KBM-7 (cell line): Measurements from ENCODE around the gene CMIP.

Experiments used
- DNase-seq: peaks from one replicate; pipeline ENCODE4 v3.0.0-alpha.2; 2015
- in situ Hi-C: fragments of 300-500 bp; cut with MboI; formaldehyde crosslinking; loops from 2 replicates; pipeline ENCODE4 v1.14.3; 2020; ENCODE audit warnings: low sequenced_read_pairs, low pct_unique_long_range_greater_than_20kb, mixed read lengths

CMIP gene

GRCh38 chr16:81706327-81707295 lies 262.0 kb downstream of the CMIP start:
- DNase-seq: no peak
- in situ Hi-C loops: loop anchor here (25.0 kb wide), 1 partner anchor 319 kb away; no protein-coding TSS in a partner anchor

GRCh38 chr16:81707411-81708265 lies 263.0 kb downstream of the CMIP start:
- in situ Hi-C loops: loop anchor here (25.0 kb wide), 1 partner anchor 320 kb away; no protein-coding TSS in a partner anchor
- no peak for DNase-seq

- no peak for DNase-seq
- in situ Hi-C loops: loop anchor here (25.0 kb wide), 1 partner anchor 321 kb away; no protein-coding TSS in a partner anchor
Measured at GRCh38 chr16:81708266-81709015, 263.8 kb downstream of the CMIP start.

- DNase-seq: no peak
- in situ Hi-C loops: loop anchor here (25.0 kb wide), 1 partner anchor 322 kb away; no protein-coding TSS in a partner anchor
Measured at GRCh38 chr16:81709016-81709900, 264.6 kb downstream of the CMIP start.

GRCh38 chr16:81710044-81710443 lies 265.4 kb downstream of the CMIP start:
- in situ Hi-C loops: loop anchor here (25.0 kb wide), 1 partner anchor 323 kb away; no protein-coding TSS in a partner anchor
- no peak for DNase-seq

GRCh38 chr16:81710596-81710995 lies 266.0 kb downstream of the CMIP start:
- no peak for DNase-seq
- in situ Hi-C loops: loop anchor here (25.0 kb wide), 1 partner anchor 323 kb away; no protein-coding TSS in a partner anchor

- peak; percentile 31 for DNase-seq
- in situ Hi-C loops: loop anchor here (25.0 kb wide), 1 partner anchor 324 kb away; no protein-coding TSS in a partner anchor
Measured at GRCh38 chr16:81711657-81712319, 267.2 kb downstream of the CMIP start.

GRCh38 chr16:81712681-81713080 lies 268.1 kb downstream of the CMIP start:
- in situ Hi-C loops: loop anchor here (25.0 kb wide), 1 partner anchor 325 kb away; no protein-coding TSS in a partner anchor
- DNase-seq: no peak

GRCh38 chr16:81713295-81713772 lies 268.7 kb downstream of the CMIP start:
- DNase-seq: no peak
- in situ Hi-C loops: loop anchor here (25.0 kb wide), 1 partner anchor 326 kb away; no protein-coding TSS in a partner anchor

- in situ Hi-C loops: loop anchor here (25.0 kb wide), 1 partner anchor 326 kb away; no protein-coding TSS in a partner anchor
- DNase-seq: no peak
Measured at GRCh38 chr16:81713796-81714195, 269.2 kb downstream of the CMIP start.

- in situ Hi-C loops: loop anchor here (25.0 kb wide), 1 partner anchor 327 kb away; no protein-coding TSS in a partner anchor
- DNase-seq: no peak
Measured at GRCh38 chr16:81714583-81714982, 270.0 kb downstream of the CMIP start.

GRCh38 chr16:81715358-81716196 lies 271.0 kb downstream of the CMIP start:
- DNase-seq: no peak
- in situ Hi-C loops: loop anchor here (25.0 kb wide), 1 partner anchor 328 kb away; no protein-coding TSS in a partner anchor

- DNase-seq: no peak
- in situ Hi-C loops: loop anchor here (25.0 kb wide), 1 partner anchor 329 kb away; no protein-coding TSS in a partner anchor
Measured at GRCh38 chr16:81716478-81717225, 272.0 kb downstream of the CMIP start.

GRCh38 chr16:81717662-81718189 lies 273.1 kb downstream of the CMIP start:
- no peak for DNase-seq
- in situ Hi-C loops: loop anchor here (25.0 kb wide), 1 partner anchor 330 kb away; no protein-coding TSS in a partner anchor

- DNase-seq: peak; percentile 74
- in situ Hi-C loops: loop anchor here (25.0 kb wide), 1 partner anchor 331 kb away; no protein-coding TSS in a partner anchor
Measured at GRCh38 chr16:81718637-81719036, 274.0 kb downstream of the CMIP start.
